Ishikawa (cell line): Measurements from ENCODE around the gene PPP1R16B.

Experiments
- CEBPB ChIP-seq: IDR thresholded peaks from 2 replicates; pipeline ENCODE4 v1.6.1; 2012
- EP300 ChIP-seq: IDR thresholded peaks from 2 replicates; pipeline ENCODE4 v1.6.1; 2012; ENCODE audit warnings: borderline replicate concordance
- MAX ChIP-seq: IDR thresholded peaks from 2 replicates; pipeline ENCODE4 v1.6.1; 2012
- NFIC ChIP-seq: IDR thresholded peaks from 2 replicates; pipeline ENCODE4 v1.6.1; 2012
- REST ChIP-seq: IDR thresholded peaks from 2 replicates; pipeline ENCODE4 v1.6.1; 2012; ENCODE audit warnings: low read depth, mild to moderate bottlenecking
- TAF1 ChIP-seq: IDR thresholded peaks from 2 replicates; pipeline ENCODE4 v1.6.1; 2012; ENCODE audit warnings: low read depth, mild to moderate bottlenecking
- TEAD4 ChIP-seq: IDR thresholded peaks from 2 replicates; pipeline ENCODE4 v1.6.1; 2012
- USF1 ChIP-seq: IDR thresholded peaks from 2 replicates; pipeline ENCODE4 v1.6.1; 2012
- YY1 ChIP-seq: IDR thresholded peaks from 2 replicates; pipeline ENCODE4 v1.6.1; 2012; ENCODE audit warnings: low read depth
- ZBTB7A ChIP-seq: IDR thresholded peaks from 2 replicates; pipeline ENCODE4 v1.6.1; 2012; ENCODE audit warnings: low read depth

GRCh38 chr20:38895098-38895949 is 89.8 kb downstream of the PPP1R16B start:
- TF ChIP-seq REST (no peak), EP300 (no peak), ZBTB7A (no peak), YY1 (no peak), TEAD4 (no peak), TAF1 (no peak), USF1 (no peak), MAX (no peak), CEBPB (no peak), NFIC (no peak)
